Left renal pelvis (tissue), 4 donors: ENCODE data around the gene PUSL1. TPM values are rescaled to one million over a fixed set of nuclear protein-coding genes. Genes with fewer than 3 reads are reported as not detected.

Experiments
- polyA plus RNA-seq, 4 donors: library from polyadenylated mRNA; unstranded; fragments of 120-200 nt; gene quantifications; one replicate each; pipeline ENCODE4 v1.2.1, GENCODE V29; 2013; ENCODE audit not compliant: insufficient read length in 4 of 4

Gene PUSL1
- polyA plus RNA-seq, 4 donors = 5.5 to 12.2 (median 6.0) TPM

Other genes with a start within 250 kb of the PUSL1 start
- under 1 TPM in 3 of 4 donors, not detected in 1; 0.23 to 0.85 (median 0.70) TPM for gene RNF223, start 234.3 kb upstream of the PUSL1 start, polyA plus RNA-seq
- 10 to 100 TPM in 1 of 4 donors, 1 to 10 TPM in 3; 7.0 to 19.3 (median 7.2) TPM for gene C1orf159, start 192.5 kb upstream of the PUSL1 start, polyA plus RNA-seq
- under 1 TPM in 3 of 4 donors, not detected in 1; 0.43 to 0.86 (median 0.79) TPM for gene TTLL10, start 134.7 kb upstream of the PUSL1 start, polyA plus RNA-seq
- gene TNFRSF18, start 102.0 kb upstream of the PUSL1 start, polyA plus RNA-seq = under 1 TPM; 0.26 to 0.72 (median 0.51) TPM
- 1 to 10 TPM; 1.5 to 2.7 (median 1.8) TPM for gene TNFRSF4, start 94.4 kb upstream of the PUSL1 start, polyA plus RNA-seq
- 100 to 1,000 TPM; 120 to 139 (median 128) TPM for gene SDF4, start 76.6 kb upstream of the PUSL1 start, polyA plus RNA-seq
- gene B3GALT6, start 76.4 kb upstream of the PUSL1 start, polyA plus RNA-seq = 10 to 100 TPM; 15.8 to 22.2 (median 20.6) TPM
- 10 to 100 TPM in 1 of 4 donors, 1 to 10 TPM in 3; 4.1 to 17.4 (median 8.5) TPM for gene C1QTNF12, start 61.9 kb upstream of the PUSL1 start, polyA plus RNA-seq
- 10 to 100 TPM; 43.8 to 68.3 (median 49.3) TPM for gene UBE2J2, start 34.7 kb upstream of the PUSL1 start, polyA plus RNA-seq
- gene SCNN1D, start 28.2 kb upstream of the PUSL1 start, polyA plus RNA-seq = 1 to 10 TPM; 2.3 to 9.0 (median 6.5) TPM
- 10 to 100 TPM; 18.3 to 44.1 (median 34.0) TPM for gene ACAP3, start 667 bp upstream of the PUSL1 start, polyA plus RNA-seq
- gene INTS11, start 16.1 kb downstream of the PUSL1 start, polyA plus RNA-seq = 100 to 1,000 TPM in 3 of 4 donors, 10 to 100 TPM in 1; 93.1 to 177 (median 108) TPM
- 10 to 100 TPM; 10.3 to 19.5 (median 13.2) TPM for gene CPTP, start 16.2 kb downstream of the PUSL1 start, polyA plus RNA-seq
- gene TAS1R3, start 22.7 kb downstream of the PUSL1 start, polyA plus RNA-seq = under 1 TPM; 0.24 to 0.45 (median 0.37) TPM
- gene DVL1, start 40.8 kb downstream of the PUSL1 start, polyA plus RNA-seq = 10 to 100 TPM; 25.8 to 45.4 (median 26.1) TPM
- 100 to 1,000 TPM; 133 to 208 (median 158) TPM for gene MXRA8, start 50.0 kb downstream of the PUSL1 start, polyA plus RNA-seq
- gene AURKAIP1, start 66.6 kb downstream of the PUSL1 start, polyA plus RNA-seq = 10 to 100 TPM; 44.3 to 95.3 (median 56.8) TPM
- 100 to 1,000 TPM; 205 to 377 (median 227) TPM for gene CCNL2, start 90.7 kb downstream of the PUSL1 start, polyA plus RNA-seq
- gene MRPL20, start 98.7 kb downstream of the PUSL1 start, polyA plus RNA-seq = 100 to 1,000 TPM in 3 of 4 donors, 10 to 100 TPM in 1; 89.3 to 155 (median 113) TPM
- 10 to 100 TPM in 1 of 4 donors, 1 to 10 TPM in 3; 1.6 to 23.4 (median 9.1) TPM for gene ANKRD65, start 112.7 kb downstream of the PUSL1 start, polyA plus RNA-seq
- gene VWA1, start 127.1 kb downstream of the PUSL1 start, polyA plus RNA-seq = 10 to 100 TPM; 20.7 to 79.4 (median 48.5) TPM
- gene ATAD3C, start 141.1 kb downstream of the PUSL1 start, polyA plus RNA-seq = 1 to 10 TPM in 3 of 4 donors, under 1 TPM in 1; 0.41 to 4.7 (median 1.9) TPM
- gene ATAD3B, start 163.2 kb downstream of the PUSL1 start, polyA plus RNA-seq = 10 to 100 TPM in 3 of 4 donors, 1 to 10 TPM in 1; 8.4 to 28.1 (median 14.2) TPM
- 10 to 100 TPM; 14.4 to 30.0 (median 19.2) TPM for gene ATAD3A, start 203.6 kb downstream of the PUSL1 start, polyA plus RNA-seq
- gene TMEM240, start 232.0 kb downstream of the PUSL1 start, polyA plus RNA-seq = 1 to 10 TPM; 3.4 to 9.7 (median 6.3) TPM